ENCODE measurements around the gene ADGRD1.

DNA sequence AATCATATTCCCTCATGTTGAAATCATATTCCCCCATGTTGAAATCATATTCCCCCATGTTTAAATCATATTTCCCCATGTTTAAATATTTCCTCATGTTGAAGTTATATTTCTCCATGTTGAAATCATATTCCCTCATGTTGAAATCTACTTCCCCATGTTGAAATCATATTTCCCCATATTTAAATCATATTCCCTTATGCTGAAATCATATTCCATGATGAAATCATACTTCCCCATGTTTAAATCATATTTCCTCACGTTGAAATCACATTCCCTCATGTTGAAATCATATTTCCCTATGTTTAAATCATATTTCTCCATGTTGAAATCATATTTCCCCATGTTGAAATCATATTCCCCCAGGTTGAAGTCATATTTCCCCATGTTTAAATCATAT is 34.6 kb upstream of the ADGRD1 start:
- TF ChIP-seq, protein P1, sequence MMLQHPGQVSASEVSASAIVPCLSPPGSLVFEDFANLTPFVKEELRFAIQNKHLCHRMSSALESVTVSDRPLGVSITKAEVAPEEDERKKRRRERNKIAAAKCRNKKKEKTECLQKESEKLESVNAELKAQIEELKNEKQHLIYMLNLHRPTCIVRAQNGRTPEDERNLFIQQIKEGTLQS (CRISPR knock-in tag; conservative IDR thresholded peaks at IDR 0.05), result no peak
- TF ChIP-seq CTCF (IDR thresholded peaks at IDR 0.05) (no peak), NFE2L1 (CRISPR knock-in tag; IDR thresholded peaks at IDR 0.05) (no peak), SMAD4 (CRISPR knock-in tag; IDR thresholded peaks at IDR 0.05) (no peak)
- TF ChIP-seq, protein P2, sequence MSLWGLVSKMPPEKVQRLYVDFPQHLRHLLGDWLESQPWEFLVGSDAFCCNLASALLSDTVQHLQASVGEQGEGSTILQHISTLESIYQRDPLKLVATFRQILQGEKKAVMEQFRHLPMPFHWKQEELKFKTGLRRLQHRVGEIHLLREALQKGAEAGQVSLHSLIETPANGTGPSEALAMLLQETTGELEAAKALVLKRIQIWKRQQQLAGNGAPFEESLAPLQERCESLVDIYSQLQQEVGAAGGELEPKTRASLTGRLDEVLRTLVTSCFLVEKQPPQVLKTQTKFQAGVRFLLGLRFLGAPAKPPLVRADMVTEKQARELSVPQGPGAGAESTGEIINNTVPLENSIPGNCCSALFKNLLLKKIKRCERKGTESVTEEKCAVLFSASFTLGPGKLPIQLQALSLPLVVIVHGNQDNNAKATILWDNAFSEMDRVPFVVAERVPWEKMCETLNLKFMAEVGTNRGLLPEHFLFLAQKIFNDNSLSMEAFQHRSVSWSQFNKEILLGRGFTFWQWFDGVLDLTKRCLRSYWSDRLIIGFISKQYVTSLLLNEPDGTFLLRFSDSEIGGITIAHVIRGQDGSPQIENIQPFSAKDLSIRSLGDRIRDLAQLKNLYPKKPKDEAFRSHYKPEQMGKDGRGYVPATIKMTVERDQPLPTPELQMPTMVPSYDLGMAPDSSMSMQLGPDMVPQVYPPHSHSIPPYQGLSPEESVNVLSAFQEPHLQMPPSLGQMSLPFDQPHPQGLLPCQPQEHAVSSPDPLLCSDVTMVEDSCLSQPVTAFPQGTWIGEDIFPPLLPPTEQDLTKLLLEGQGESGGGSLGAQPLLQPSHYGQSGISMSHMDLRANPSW (CRISPR knock-in tag; conservative IDR thresholded peaks at IDR 0.05; ENCODE audit: low read depth), result no peak

All from WTC11 (cell line).